OCI-LY1 (cell line): ENCODE data around the gene STK17B.
"Not testable (repeated sequence)": the region's sequence is repeated elsewhere in the genome, so short reads cannot be mapped to it uniquely, and the experiment has no call there.

ENCODE experiments used
- H2AFZ ChIP-seq: fragments of 200-600 bp; sonication (generic), shearing (Covaris generic); 2 replicates; pipeline ENCODE4 v1.6.0; 2014; ENCODE audit warnings: antibody characterized with exemption, mild to moderate bottlenecking, low read length
- H3F3A ChIP-seq: fragments of 200-600 bp; sonication (generic), shearing (Covaris generic); 2 replicates; pipeline ENCODE4 v1.6.0; 2014; ENCODE audit warnings: mild to moderate bottlenecking, antibody characterized with exemption, low read length, moderate library complexity; ENCODE audit not compliant: insufficient read depth
- H3K27ac ChIP-seq: fragments of 200-600 bp; sonication (generic); 2 replicates; pipeline ENCODE4 v1.5.1; 2014; ENCODE audit warnings: low read length, mixed run types, mild to moderate bottlenecking, low read depth; ENCODE audit not compliant: poor library complexity, severe bottlenecking
- H3K27me3 ChIP-seq: fragments of 200-600 bp; sonication (generic); 2 replicates; pipeline ENCODE4 v1.6.0; 2014; ENCODE audit warnings: antibody characterized with exemption, mild to moderate bottlenecking, low read length, moderate library complexity; ENCODE audit not compliant: insufficient read depth
- H3K36me3 ChIP-seq: fragments of 200-600 bp; sonication (generic); 2 replicates; pipeline ENCODE4 v1.6.1; 2014; ENCODE audit warnings: mild to moderate bottlenecking, antibody characterized with exemption, low read length, moderate library complexity, mixed read lengths; ENCODE audit not compliant: insufficient read depth
- H3K4me1 ChIP-seq: fragments of 200-600 bp; sonication (generic); 2 replicates; pipeline ENCODE4 v1.5.1; 2014; ENCODE audit warnings: mild to moderate bottlenecking, low read length, moderate library complexity; ENCODE audit not compliant: insufficient read depth, severe bottlenecking
- H3K4me2 ChIP-seq: fragments of 200-600 bp; sonication (generic), shearing (Covaris generic); 2 replicates; pipeline ENCODE4 v1.6.1; 2014; ENCODE audit warnings: low read length
- H3K4me3 ChIP-seq: fragments of 200-600 bp; sonication (generic); 2 replicates; pipeline ENCODE4 v1.5.1; 2014; ENCODE audit warnings: low read length, low read depth, mild to moderate bottlenecking, mixed read lengths; ENCODE audit not compliant: poor library complexity, severe bottlenecking
- H3K79me2 ChIP-seq: fragments of 200-600 bp; shearing (Covaris generic); 2 replicates; pipeline ENCODE4 v1.6.1; 2016; ENCODE audit warnings: mixed run types, low read length, mixed read lengths; ENCODE audit not compliant: insufficient read depth
- H3K9ac ChIP-seq: fragments of 200-600 bp; sonication (generic), shearing (Covaris generic); 2 replicates; pipeline ENCODE4 v1.6.1; 2014; ENCODE audit warnings: mild to moderate bottlenecking, low read length, mixed read lengths
- H3K9me2 ChIP-seq: fragments of 200-600 bp; sonication (generic), shearing (Covaris generic); 2 replicates; pipeline ENCODE4 v1.6.1; 2014; ENCODE audit warnings: low read depth, mild to moderate bottlenecking, low read length, mixed read lengths
- H3K9me3 ChIP-seq: fragments of 200-600 bp; shearing (Covaris generic); 2 replicates; pipeline ENCODE4 v1.6.1; 2014; ENCODE audit warnings: low read length, mixed read lengths
- H4K20me1 ChIP-seq: fragments of 200-600 bp; sonication (generic), shearing (Covaris generic); 2 replicates; pipeline ENCODE4 v1.6.0; 2016; ENCODE audit warnings: mild to moderate bottlenecking, low read length; ENCODE audit not compliant: insufficient read depth
- CTCF ChIP-seq: fragments of 200-600 bp; sonication (generic), shearing (Covaris generic); IDR thresholded peaks from 2 replicates; pipeline ENCODE4 v1.5.1; 2017; ENCODE audit warnings: mild to moderate bottlenecking, antibody characterized with exemption, low read length, moderate library complexity, mixed read lengths
- EZH2 ChIP-seq: fragments of 200-600 bp; sonication (generic), shearing (Covaris generic); IDR thresholded peaks from 2 replicates; pipeline ENCODE4 v1.8.0; 2017; ENCODE audit warnings: borderline replicate concordance, mixed run types, mild to moderate bottlenecking, antibody characterized with exemption, low read length, moderate library complexity, mixed read lengths

Gene STK17B

GRCh38 chr2:196097864-196098660, 73.3 kb downstream of the STK17B start:
- TF ChIP-seq EZH2 (no peak), CTCF (no peak)
- Histone ChIP-seq H3K4me1 (no peaks in the 10 kb centered on the region), H3K27me3 (no peaks in the 10 kb centered on the region; the same call in 1 of the 2 replicates), H3K4me2 (no peak overlapping the region), H3K27ac (no peak overlapping the region), H3F3A (no peaks in the 10 kb centered on the region), H2AFZ (no peak overlapping the region), H3K36me3 (no peaks in the 10 kb centered on the region), H3K9me2 (no peaks in the 10 kb centered on the region), H3K4me3 (no peak overlapping the region), H3K9ac (no peak overlapping the region), H3K79me2 (no peaks in the 10 kb centered on the region), H4K20me1 (no peaks in the 10 kb centered on the region), H3K9me3 (no peaks in the 10 kb centered on the region)

GRCh38 chr2:196096982-196097745, 74.2 kb downstream of the STK17B start:
- no peaks in the 10 kb centered on the region for H3K4me1 ChIP-seq
- no peak overlapping the region for H3K4me2 ChIP-seq

GRCh38 chr2:196096264-196096663, 75.1 kb downstream of the STK17B start:
- Histone ChIP-seq H3F3A (no peaks in the 10 kb centered on the region), H3K36me3 (no peaks in the 10 kb centered on the region), H3K9me2 (no peaks in the 10 kb centered on the region), H3K4me2 (no peak overlapping the region), H3K79me2 (no peaks in the 10 kb centered on the region), H3K27ac (no peak overlapping the region), H4K20me1 (no peaks in the 10 kb centered on the region), H3K27me3 (no peaks in the 10 kb centered on the region), H3K4me1 (no peaks in the 10 kb centered on the region), H3K4me3 (no peak overlapping the region), H3K9me3 (no peaks in the 10 kb centered on the region), H3K9ac (no peak overlapping the region), H2AFZ (no peak overlapping the region)
- no peak for TF ChIP-seq EZH2
- no peak for TF ChIP-seq CTCF

More at GRCh38 chr2:196096982-196097745, 74.2 kb downstream of the STK17B start:
- no peaks in the 10 kb centered on the region for H3K9me2 ChIP-seq
- H2AFZ ChIP-seq, result no peak overlapping the region
- no peaks in the 10 kb centered on the region for H4K20me1 ChIP-seq
- no peak overlapping the region for H3K9ac ChIP-seq
- no peaks in the 10 kb centered on the region for H3K79me2 ChIP-seq
- no peak for TF ChIP-seq CTCF
- TF ChIP-seq EZH2, result no peak
- no peaks in the 10 kb centered on the region for H3K9me3 ChIP-seq
- no peaks in the 10 kb centered on the region for H3K36me3 ChIP-seq
- no peaks in the 10 kb centered on the region; the same call in 1 of the 2 replicates for H3K27me3 ChIP-seq
- H3F3A ChIP-seq, result no peaks in the 10 kb centered on the region
- H3K27ac ChIP-seq, result no peak overlapping the region
- no peak overlapping the region for H3K4me3 ChIP-seq

- not testable (repeated sequence) for H2AFZ ChIP-seq, H3K4me3 ChIP-seq, H3K4me2 ChIP-seq, H3K4me1 ChIP-seq, H3F3A ChIP-seq, H3K27ac ChIP-seq, H3K36me3 ChIP-seq, H3K79me2 ChIP-seq, H3K9me3 ChIP-seq, H4K20me1 ChIP-seq, H3K9me2 ChIP-seq, H3K9ac ChIP-seq, H3K27me3 ChIP-seq
These were observed 81.9 kb downstream of the STK17B start for GRCh38 chr2:196089448-196089847.
